CD4-positive, alpha-beta T cell treated with Interleukin-15 for 1 hour (primary cell): Measurements from ENCODE around the gene CRYL1.
"Not testable (repeated sequence)": the region's sequence is repeated elsewhere in the genome, so short reads cannot be mapped to it uniquely, and the experiment has no call there.

ENCODE experiments used
- DNase-seq: peaks from one replicate; pipeline ENCODE4 v3.0.0-alpha.2; 2020

CRYL1 gene

DNA sequence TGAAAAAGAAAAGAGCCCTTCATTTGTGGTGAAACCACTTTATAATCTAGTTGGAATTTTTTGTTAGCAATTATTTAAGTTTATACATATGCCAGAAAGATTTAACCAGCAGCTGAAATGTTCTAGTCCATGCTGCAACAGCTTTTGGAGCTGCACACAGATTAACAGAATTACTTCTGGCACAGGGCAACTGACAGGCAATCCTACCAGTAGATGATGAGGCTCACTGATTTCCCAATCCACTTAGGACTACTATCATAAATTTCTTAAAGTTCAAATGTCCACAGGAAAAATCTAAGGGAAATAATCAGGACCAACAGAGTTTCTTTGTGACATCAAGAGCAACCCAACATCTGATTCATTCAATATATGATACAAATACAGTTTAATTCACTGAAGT, 78.8 kb downstream of the CRYL1 start:
- DNase-seq: no peak

DNA sequence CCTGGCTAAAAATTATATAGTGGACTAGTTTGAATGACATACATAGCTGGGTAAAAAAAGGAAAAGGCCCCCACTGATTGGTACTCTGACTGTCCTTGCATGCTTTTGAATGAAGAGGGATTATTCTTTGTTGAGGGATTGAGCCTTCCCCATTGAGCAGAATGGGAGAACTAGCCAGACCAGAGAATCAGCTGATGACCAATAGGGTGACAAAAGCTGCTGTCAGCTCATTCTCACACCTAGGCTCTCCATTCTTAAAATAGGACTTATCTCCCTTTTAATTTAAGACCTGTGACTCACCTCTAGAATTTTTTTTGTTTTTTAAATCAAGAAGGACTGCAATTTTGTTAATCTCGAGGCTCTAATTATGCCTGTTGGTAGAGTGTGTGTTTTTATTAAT, 79.3 kb downstream of the CRYL1 start:
- DNase-seq: no peak

DNA sequence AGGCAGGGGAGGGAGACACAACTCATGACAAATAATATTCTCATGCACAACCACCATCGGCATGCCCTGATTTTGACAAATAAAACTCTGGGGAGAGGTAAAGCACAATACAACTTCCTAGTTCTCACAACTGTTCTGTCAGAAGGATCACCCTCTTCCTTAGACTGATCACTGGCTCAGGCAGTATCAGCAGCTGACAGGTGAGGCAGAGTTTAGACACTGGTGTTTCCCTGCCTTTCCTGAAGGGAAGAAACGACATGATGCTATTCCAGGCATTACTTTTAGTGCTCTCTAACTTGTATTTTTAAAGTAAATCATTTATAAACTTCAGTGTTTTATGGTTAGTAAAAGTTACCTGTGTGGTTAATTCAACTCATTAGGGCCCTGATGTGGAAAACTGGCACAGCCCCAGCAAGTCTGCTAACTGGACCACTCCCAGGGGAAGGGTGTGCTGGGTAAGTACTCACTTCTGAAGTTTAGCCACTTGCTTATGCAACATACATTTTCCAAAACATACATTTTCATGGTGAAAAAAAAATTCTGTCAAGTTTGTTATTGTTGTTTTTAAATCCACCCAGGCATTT, 82.8 kb downstream of the CRYL1 start:
- no peak for DNase-seq

DNA sequence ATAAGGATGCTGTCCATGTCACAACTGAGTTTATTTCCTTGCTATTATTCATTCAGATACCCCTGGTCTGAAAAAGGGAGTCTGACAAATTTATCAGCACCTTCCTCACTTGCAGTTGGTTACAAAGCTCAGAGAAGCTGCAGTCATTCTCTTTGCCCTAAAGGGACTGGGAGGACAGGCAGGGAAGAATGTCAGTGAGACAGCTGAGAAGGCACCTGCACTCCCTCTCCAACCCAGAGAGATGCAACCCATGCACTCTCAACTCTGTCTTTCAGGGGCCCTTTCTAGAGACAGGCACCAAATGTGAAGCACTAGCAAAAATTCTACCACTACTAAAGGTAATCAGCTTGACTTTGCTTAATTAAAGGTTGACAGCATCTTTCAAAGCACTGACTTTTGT, 83.3 kb downstream of the CRYL1 start:
- DNase-seq: no peak

DNA sequence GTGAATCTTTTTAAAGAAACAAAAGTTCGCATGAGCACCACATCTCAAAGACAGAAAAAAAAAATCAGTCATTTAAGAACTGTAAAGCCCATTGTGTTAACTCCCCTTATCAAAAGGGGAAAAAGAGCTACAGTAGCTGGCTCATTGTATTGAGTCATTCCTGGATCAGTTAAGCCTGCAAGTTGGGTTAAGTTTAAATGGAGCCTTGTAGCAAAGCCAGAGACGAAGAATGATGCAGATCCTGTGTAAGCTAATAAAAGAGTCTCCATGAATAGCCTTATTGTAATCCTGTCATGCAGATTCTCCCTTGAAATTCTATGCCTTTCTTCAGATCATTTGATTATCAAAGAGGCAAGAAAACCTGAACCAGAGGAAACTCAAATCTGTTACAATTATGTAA, 83.8 kb downstream of the CRYL1 start:
- no peak for DNase-seq

DNA sequence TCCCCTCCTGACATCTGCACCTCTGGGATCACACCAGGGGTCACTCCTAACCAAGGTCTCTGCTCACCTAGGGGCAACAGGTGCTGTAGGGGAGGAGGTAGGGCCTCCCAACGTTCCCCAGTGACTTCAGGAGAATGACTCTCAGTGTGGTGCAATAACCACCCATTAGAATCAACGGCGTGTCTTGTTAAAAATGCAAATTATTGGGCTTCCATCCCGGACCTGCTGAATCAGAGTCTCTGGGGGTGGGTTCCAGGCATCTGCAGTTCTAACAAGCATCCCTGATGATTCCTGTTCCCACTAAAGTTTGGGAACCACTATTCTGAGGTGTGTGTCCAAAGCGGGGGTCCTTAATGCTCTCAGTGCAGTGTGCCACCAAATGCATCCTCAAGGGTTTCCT, 84.6 kb downstream of the CRYL1 start:
- no peak for DNase-seq

DNA sequence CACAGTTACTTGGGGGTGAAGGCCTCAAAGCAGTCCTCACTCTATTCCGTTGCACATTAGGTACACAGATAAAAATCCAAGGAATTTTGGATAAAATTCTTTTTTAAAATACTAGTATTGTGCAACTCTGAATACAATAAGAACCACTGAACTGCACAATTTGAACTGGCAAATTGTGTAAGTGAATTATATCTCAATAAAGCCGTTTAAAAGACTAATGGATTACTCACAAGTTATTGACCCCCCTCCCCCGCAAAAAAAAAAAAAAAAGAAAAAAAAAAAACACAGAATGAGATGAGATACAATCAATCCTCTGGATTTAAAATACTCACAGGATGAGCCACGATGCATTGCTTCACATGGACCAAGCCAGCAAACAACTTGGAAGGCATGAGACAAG, 86.4 kb downstream of the CRYL1 start:
- no peak for DNase-seq

DNA sequence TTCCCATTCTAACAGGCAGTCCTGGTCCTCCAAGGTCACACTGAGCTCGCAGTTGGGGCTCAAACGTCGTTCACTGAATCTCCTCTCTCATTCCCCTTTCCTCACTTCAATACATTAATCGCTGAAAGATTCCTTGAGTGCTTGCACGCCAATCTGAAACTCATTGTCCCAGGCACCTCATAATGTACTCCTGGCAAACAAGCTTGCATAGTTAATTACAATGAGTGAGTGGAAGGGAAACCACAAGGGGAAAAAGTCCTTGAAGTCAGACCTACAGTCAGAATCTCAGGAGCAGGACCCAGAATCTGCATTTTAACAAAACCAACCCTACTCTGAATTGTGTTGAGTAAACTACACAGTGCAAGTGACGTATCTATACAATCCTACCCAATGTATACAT, 86.9 kb downstream of the CRYL1 start:
- no peak for DNase-seq

DNA sequence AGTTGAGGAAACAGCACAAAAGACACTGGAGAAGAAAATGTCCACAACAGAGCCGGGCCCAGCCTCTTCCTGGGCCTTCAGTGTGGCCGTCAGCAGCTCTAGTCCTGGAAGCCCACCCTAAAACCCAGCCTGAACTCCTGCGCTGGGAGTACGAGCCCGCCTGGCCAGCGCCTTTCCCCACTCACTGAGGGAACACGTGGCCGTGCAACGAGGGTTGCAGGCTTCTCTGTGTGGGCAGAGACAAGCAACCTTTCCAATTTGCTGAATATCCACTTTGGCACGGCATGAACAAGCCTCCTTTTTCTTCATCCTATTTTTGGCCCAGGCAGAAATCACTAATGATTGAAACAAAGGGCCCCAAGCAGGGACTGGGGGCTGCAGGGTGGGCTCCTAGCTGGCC, 89.2 kb downstream of the CRYL1 start:
- DNase-seq: no peak

DNA sequence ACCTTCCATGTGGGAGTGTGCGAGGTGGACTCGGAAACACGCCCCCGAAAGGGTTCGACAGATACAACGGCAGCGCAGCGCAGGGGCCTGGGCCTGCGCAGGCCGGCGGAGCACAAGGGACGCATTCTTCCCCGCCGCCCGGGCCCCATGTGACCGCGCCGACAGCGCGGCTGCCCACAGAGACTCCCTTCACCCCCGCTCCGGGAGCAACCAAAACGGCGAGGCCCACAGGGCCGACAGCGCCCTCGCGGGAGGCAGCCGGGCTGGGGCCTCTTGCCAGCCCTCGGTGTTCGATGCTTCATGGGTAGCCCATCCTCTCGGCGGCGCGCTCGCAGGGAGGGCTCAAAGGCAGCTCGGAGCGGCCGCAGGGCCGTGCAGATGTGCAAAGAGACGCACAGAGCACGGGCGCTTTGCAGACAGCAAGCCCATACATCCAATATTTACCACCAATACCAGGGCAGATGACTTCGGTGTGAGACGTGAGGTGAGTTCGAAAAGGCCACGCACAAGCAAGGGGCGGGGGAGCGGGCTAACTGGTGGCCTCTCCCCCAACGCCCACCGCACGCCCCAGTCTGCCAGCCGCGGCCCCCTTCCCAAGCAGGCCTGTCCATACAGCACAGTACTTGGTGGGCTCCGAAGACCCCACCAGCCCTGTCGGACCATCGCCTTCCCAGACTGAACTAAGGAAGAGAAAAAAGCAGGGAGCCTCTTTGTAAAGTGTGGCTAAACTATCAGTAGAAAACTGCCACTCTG, 89.9 kb downstream of the CRYL1 start:
- DNase-seq: no peak

DNA sequence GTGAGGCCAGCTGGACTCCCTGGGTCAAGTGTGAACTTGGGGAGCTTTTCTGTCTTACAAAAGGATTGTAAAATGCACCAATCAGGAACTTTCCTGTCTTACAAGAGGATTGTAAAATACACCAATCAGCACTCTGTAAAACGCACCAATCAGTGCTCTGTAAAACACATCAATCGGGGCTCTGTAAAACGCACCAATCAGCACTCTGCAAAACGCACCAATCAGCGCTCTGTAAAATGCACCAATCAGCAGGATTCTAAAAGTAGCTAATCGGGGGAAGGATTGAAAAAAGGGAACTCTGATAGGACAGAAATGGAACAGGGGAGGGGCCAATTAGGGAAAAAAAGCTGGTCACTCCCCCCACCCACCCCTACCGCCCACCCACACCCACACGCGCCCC, 91.4 kb downstream of the CRYL1 start:
- DNase-seq: not testable (repeated sequence)

DNA sequence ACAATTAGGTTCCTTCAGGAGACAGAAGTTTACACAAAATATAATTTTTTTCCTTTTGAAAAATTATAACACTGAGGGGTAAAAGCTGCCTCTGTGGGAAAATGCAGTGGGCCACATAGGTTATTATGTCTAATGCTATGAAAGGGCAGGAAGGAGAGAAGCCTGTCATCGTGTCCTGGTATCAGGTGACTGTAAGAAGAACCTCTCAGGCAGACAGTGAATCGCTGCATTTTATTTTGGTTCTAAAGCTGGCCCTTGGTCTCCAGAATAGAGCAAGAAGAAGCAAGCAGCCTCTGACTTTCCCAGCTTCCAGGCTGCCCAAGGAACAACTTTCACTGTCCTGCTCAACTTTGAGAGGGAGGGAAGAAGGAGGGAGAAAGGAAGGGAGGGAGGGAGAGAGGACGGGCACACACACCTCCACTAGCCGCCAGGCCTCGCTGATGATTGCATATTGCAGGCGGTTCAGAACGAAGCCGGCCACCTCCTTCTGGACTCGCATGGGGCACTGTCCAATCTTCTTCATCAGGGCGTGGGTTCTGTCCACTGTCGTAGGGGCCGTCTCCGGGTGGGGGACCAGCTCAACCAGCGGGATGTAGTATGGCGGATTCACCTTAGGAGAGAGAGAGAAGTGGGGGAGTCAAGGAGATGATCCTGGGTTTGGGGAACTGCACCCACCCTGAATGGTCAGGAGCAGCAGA, 93.8 kb downstream of the CRYL1 start:
- no peak for DNase-seq

DNA sequence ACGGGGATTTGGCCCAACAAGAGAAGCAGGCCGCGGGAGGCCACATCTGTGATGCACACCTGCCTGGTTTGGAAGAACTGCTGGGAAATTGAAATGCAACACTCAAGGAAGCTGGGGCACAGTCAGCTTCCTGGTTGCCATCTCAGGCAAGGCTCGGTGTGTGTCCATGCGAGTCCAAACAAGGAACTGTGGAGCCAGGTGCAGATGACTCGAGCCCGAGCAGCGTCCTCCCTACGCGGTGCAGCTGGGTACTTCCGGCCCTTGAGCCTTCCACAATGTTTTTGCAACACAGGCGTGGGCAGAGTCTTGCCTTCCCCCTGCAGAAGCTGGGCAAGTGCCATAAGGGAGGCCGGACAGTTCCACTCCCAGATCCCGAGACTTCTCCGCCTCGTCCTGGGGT, 94.6 kb downstream of the CRYL1 start:
- no peak for DNase-seq

DNA sequence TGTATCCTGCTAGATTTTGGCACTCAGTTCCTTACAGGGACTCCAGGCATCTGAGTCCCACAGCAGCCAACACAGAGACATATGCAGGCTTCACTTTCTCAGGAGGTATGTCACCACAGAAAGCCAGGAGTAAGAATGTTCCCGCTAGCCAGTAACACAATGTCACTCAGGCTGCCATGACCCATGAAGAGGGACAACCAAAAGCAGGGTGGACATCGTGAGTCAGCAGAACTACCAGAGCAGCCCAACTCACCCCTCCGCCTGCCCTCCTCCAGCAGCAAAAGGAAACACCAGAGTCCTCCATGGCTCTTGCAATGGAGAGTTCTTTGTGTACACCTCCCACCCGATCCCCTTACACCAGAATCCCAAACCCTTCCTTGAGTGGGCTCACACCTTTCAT, 95.4 kb downstream of the CRYL1 start:
- DNase-seq: no peak

DNA sequence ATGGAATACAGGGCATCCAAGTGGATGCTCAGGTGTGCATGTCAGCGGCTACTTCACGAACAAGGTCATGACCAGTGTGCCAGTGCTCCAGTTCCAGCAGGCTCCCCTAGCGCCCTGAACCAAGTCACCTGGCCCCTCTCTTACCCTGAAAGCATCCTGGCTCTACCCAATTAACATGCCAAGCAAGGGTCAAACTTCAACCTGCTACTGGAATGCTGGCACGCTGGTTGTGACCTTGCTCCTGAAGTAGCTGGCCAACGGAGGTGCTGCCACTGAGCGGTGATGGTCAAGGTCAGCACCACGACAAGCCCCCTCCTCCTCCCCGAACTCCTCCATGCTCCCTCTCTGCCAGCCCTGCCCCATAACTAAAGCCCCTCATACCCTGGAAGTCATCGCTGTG, 96.0 kb downstream of the CRYL1 start:
- DNase-seq: no peak

DNA sequence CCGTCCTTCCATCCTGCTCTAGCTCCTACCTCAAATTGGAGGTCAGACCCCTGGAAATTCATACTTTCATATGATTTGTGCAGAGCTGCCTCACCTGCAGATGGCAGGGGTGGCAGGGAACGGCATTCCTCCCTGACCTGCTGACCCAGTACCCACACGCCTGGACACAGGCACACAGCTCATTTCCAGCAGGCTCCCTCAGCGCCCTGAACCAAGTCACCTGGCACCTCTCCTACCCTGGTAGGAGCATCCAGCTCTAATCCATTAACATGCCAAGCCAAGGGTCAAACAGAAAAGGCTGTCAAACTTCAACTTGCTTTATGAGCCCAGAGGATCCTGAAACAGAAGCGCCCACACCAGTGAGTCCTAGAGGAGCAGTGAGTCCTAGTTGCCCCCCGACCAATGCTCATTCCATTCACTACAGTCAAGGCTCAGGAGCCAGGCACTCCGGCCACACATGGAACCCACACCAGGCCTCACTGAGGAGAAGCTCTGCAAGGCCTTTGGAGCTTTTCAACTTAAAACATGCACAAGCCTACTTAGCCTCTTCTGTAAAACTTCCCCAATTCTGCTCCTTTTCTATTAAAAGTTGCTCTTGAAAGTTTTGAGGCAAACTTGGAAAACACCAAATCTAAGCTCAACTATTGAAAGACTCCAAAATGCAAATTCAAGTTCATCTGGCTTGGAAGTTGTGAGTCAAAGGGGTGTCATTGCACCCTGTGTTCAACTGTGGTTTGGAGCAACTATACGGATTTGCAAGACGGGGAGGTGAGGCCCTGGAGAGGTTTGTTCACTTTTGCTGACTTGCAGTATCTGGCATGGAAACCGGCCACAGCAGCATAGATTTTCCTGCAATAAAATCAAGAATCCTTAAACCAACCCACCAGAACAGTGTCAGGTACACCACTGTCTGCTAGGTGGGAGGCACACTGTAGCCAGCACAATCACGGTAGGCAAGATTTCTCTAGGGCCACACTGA, 96.7 kb downstream of the CRYL1 start:
- no peak for DNase-seq

DNA sequence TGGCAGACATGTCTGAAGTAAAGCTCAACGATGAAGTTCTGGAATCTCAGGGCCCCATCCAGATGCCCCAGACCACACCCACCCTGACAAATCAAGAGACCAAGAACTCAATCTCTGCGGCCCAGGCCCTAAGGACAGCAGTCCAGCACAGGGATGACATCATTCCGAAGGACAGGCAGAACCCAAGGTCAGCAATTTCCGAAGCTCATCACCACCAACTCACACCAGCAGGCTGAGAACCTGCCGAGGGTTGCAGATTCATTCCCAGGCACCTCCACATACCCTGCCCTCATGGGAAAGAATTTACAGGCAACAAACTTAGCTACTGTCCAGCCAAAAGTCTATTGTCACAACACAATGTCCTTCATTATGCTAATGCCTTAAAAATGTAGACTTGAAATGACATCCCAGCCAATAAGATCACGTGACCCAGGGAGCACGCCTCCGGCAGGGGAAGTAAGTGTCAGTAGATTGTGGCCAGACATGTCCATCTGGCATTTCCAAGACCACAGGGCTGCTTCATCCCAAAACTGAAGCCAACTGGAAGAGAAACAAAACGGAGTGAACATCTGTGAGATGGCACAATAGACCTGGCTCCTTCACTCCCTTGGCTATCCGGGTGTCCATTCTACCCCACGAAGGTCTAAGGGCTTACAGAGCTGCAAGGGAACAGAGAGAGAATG, 98.8 kb downstream of the CRYL1 start:
- no peak for DNase-seq

DNA sequence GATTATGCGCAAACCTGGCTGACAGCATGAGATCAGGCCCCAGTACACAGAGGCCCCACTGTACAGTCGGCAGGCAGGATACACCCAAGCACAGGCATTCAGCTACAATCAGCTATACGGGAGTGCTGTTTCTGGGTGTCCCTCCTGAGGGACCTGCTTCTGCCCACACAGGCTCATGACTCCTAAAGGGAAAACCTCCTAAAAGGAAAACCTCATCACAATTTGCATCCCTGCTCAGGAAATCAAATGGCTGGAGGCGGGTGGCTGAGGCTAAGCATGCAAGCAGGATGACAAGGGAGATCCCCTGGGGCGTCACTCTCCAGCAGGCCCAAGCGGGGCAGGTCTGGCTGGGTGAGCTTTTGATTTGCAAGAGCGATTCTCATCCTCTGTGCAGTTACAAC, 99.8 kb downstream of the CRYL1 start:
- DNase-seq: no peak

DNA sequence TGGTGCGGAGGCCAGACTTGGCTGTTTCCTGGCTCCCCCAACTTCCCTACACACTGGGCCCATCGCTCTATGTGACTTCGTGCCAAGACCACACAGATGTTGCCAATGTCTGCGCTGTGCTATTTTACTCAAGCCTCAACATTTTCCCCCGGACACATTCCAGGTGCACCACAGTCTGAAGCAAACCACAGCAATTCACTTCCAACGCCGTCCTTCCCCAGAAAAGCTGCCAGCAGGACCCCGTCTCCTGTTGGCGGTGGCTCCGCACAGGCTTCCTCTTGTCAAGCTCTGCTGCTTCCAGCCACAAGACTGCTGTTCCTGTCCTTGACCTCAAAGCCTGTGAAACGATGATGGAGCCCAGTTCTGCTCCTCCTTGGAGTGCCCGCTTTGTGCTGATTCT, 100.7 kb downstream of the CRYL1 start:
- DNase-seq: no peak

DNA sequence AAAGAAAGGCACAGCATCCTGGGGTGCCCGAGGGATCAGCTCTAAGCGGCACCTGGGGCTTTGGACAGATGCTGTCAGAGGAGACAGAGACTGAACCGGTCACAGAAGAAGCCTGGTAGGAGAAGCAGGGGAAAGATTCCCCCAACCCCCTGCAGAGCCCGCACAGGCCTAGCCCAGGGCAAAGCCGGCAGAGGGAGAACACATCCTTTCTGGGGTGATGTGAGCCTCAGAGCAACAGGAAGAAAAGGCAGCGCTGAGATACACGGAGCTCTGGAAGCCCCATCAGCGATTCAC, 101.2 kb downstream of the CRYL1 start:
- DNase-seq: no peak

DNA sequence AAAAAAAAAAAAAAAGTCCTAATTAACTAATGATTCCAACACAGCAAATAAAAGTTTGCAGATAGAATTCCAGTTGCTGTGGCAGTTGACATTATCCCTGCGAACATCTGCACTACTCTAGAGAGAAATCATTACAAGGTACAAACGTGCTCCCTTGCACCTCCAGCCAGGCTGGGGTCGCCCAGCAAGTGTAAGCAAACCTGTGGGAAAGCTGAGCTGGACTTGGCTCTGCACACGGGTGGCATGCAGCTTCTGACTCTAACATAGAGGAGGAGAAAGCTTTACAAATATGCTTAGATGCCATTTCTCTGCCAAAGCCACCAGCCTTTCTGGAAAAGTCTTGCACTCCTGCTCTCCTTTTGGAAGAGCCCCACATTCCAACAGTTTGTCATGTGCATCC, 103.3 kb downstream of the CRYL1 start:
- no peak for DNase-seq

DNA sequence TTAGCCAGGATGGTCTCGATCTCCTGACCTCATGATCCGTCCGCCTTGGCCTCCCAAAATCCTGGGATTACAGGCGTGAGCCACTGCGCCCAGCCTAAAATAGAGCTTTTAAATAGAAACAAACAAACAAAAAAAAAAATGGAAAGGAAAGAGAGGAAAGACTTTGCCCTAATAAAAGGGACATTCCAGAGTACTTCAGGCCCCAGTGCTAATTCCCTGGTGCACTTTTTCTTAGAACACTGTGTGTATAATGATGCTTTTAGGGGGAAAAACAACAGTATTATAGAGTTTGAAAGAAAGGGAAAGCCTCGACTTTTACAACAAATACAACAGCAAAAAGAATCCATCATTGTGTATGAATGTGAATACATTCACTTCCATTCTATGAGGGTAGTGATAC, 104.7 kb downstream of the CRYL1 start:
- no peak for DNase-seq

DNA sequence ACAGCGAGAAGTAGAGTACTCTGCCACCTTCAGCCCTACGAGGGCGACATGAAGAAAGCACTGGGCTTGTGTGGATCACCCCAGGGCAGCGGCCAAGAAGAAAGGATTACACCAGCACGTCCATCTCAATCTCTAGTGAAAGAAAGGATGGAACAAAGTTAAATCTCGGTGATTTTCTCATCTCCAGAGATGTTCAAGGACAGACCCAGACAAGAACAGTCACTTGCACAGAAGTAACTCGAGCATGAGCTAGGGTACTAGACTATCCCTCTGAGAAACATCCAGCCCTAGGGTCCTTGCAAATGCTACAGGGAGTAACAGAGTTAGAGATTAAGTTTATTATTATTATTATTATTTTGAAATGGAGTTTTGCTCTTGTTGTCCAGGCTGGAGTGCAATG, 106.7 kb downstream of the CRYL1 start:
- no peak for DNase-seq
